Hematopoietic multipotent progenitor cell treated with erythropoietin and hydrocortisone succinate and interleukin-3 and kit ligand, for 4 days (in vitro differentiated cells): ENCODE results near the gene MKNK1.

ENCODE experiments used
- DNase-seq: peaks from one replicate; pipeline ENCODE4 v3.0.0-alpha.2; 2015

The MKNK1 gene

GRCh38 chr1:46536527-46536926 is 67.5 kb downstream of the MKNK1 start:
- DNase-seq: no peak

DNA sequence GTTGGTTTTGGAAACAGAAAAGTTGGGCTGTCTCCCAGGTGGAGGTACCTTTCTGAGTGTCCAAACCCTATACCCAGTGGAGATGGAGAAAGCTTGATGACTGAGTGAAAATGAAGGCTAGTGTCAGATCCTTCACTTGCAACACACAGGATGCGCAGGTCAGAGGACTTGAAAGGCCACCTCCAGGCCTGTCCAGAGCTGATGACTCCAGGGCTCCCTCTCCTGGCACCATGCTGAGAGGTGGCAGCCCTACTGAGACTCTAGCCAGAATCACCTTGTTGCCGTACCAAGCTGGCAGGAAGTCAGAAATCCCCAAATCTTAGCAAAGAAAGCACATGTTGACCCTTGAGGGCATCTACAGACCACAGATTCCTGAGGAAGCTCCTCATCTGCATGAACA is 69.0 kb downstream of the MKNK1 start:
- peak; percentile 62 for DNase-seq

GRCh38 chr1:46533179-46533864 is 70.7 kb downstream of the MKNK1 start:
- peak; percentile 65 for DNase-seq

- peak; percentile 80 for DNase-seq
These were observed 71.4 kb downstream of the MKNK1 start for GRCh38 chr1:46532498-46533178.

GRCh38 chr1:46532095-46532494 is 72.0 kb downstream of the MKNK1 start:
- DNase-seq: no peak

DNA sequence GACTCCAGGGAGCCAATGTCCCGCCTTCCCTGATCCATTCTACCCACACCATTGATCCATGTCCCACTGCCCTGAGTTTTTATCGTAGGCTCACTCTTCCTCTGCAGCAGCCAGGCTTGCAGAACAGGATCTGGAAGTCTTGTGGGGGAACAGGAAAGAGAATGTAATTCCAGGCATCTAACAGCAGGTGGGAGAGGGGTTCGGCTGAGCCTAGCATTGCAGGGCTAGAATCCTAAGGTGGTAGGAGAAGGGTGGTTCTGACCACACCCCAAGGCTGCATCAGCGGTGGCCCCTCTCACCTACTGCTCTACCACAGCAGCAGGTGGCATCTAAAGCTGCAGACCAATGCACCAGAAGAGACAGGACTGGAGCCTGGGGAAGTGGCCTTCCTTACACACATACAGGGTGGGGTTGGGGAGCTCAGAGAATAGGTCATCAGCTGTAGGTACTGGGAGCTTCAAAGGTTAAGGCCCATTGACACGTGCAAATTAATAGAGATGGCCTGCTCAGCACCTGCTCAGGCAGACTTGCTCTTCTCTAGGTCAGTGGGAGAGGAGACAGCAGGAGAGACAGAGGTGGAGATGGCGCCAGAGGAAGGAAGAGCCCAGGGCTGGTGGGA is 73.2 kb downstream of the MKNK1 start:
- DNase-seq: no peak

GRCh38 chr1:46530311-46530710 is 73.8 kb downstream of the MKNK1 start:
- DNase-seq: no peak

DNA sequence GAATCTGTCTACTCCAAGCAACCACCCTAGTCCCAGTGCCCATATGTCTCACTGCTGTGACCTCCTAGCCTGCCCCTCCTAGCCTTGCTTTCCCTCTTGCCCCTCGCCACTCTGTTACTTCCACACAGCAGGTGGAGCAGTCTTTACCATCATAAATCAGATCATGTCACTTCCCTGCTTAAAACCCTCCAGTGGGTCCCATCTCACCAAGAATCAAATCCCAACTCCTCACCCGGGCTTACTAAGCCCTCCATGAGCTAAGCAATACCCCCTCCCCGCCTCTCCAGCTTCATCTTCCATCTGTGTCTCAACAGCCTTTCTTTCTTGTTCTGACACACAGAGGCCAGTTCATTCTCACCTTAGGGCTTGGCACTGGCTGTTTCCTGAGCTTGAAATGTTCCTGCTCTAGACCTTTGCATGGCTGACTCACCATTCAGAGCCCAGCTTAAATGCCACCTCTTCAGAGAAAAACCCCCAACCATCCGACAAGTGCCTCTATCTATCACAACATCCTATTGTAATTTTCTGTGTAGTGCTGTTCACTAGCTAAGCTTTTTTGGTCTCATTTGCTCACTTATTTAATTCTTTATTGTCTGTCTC is 74.9 kb downstream of the MKNK1 start:
- no peak for DNase-seq

DNA sequence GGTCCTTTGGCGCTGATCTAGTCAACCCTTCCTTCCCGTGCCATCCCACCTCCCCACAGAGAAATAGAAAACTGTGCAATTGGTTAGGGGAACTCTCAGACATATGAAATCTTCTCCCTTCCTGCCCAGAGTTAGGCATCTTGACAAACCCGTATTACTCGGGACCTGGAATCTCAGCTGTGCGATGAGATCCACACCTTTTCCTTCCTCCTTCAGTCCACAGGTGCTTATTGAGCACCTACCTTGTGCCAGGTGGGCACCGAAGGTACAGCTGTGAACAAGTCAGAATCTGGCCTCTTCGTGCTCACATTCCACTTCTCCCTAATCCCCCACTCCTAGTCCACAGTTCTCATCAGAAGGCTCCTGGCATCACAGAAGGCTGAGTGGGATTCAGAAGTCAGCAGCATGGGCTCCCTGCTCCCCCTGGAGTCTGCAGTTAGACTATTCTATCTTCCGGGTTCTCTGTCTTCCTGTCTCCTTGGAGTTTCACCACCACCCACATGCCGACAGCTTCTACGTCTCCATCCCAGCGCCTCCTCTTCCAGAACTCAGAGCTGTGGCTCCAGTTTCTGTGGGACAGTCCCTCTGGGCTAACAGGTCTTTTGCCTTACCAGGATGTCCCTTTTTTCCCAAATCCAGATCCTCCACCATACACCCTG is 75.6 kb downstream of the MKNK1 start:
- DNase-seq: no peak

DNA sequence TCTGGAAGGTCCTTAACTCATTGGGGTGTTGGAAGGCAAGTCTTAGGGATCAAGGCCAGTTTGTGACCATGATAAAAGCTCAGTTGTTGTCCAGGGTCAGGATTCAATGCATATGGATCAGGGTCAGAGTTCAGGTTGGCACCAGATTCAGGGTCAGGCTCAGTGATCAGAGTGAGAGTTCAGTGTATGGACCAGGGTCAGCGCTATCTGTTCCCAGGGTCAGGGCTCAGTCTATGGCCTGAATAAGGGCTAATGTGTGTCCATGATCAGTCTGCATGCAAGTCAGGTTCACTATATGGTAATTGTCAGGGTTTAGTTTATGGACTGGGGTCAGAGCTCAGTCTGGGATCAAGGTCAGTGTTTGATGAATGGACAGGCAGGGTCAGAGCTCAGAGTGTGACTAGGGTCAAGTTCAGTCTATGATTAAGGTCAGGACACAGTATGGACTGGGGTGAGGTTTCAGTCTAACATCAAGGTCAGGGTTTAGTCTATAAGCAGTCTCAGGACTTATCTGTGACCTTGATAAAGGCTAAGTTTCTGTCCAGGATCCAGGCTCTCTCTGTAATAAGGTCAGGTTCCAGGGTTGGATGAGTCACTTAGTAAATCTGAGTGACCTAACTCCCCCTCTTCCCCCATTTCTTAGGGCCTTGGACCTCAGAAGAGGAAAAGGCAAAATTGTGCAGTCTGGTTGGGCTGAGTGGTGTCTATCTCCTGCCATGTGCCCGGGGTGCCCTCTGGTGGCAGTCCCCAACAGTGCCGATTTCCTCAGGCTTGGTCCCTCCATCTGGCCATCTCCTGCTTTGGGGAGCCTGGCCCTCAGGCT is 76.4 kb downstream of the MKNK1 start:
- peak; percentile 90 for DNase-seq

DNA sequence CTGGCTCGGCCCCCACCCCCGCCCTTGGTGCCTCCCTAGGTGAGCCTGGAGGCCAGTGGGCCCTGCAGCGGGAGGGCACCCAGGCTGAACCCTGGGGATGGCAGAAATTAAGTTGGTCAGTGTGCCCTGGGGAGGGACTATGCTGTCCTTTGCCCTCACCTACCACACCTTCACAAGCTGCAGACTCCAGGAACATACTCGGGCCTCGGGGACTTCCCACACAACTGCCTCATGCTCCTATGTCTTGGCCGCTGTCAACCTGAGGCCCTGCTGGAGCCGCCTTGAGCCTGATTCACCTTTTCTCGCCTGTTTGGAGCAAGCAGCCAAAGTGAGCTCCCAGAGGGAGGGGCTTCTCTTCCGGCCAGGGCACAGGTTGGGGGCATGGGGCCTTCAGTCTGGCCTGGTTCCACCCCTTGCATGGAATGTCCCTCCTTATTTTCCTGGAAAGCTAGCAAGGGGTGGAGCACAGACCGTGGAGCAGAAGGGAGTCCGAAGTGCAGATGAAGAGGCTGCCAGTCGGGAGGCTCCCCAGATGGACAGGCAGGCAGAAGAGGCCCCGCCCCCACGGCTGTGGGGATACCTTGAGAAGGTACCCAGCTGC is 77.3 kb downstream of the MKNK1 start:
- no peak for DNase-seq

DNA sequence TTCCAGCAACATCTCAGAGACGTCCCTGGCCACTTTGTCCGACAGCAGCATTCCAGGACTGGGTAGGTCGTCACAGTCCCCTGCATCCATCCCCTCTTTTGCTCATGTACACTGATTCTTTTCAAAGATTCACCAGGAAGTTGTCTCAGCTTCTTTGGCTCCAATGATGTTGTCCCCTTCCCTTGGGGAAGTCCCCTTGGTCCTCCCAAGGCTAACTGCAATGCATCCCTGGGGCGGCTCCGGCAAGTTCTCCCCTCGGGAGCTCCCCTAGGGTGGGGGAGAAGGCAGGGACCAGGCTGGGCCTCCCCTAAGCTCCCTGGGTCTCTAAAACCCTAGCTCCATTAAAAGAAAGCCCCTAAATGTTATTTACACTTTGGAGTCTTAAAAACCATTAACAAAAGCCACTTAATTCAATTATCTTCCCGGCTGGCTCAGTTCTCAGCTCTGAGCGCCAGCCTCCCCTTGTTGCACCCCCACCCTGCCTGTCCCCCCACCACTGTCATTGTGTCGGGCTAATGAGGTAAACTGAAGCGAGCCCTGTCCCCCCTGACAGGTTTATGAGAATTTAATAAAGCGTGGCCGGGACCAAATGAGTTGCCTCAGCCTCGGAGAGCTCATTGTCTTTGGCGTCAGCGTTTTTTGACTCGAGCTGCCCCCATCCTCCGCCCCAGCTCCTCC is 77.9 kb downstream of the MKNK1 start:
- DNase-seq: no peak

DNA sequence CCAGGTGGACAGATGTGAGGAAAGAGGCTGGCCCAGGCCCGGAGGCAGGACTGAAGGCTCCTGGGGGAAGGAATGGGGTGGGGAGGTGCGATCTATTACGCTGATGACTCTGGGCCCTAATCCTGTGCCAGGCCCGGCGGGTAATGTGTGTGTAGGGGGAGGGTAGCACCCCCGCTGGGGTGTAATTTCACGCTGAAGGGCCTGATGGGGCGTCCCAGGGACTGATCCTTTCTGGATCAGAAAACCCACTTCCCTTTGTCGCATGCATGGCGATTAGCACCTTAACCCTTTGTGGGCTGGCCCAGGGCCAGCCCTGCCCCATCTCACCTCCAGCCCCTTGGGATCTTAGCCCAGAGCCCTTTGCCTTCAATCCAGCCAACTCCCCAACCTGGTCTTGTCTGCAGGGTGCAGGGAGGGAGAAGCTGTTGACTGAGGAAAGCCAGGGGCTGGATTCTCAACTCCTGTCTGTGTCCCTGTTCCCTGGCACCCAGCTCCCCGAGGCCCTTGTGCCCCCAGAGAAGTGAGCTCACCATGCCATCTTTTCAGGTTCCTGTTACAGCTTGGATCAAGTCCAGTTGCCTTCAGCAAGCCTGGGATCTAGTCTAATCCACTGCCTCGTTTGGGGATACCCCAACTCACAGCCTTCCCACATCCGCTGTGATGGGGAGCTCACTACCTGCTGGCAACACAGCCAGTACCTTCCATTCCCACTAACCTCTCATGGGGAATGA is 78.7 kb downstream of the MKNK1 start:
- no peak for DNase-seq

GRCh38 chr1:46524843-46525242 is 79.2 kb downstream of the MKNK1 start:
- no peak for DNase-seq

GRCh38 chr1:46523496-46524353 is 80.3 kb downstream of the MKNK1 start:
- DNase-seq: peak; percentile 59

- DNase-seq: no peak
These were observed 81.1 kb downstream of the MKNK1 start for GRCh38 chr1:46522969-46523320.

GRCh38 chr1:46522184-46522968 is 81.7 kb downstream of the MKNK1 start:
- DNase-seq: peak; percentile 97

GRCh38 chr1:46521414-46521813 is 82.7 kb downstream of the MKNK1 start:
- no peak for DNase-seq
